Heart left ventricle (tissue), 13 donors: ENCODE measurements around the gene MPV17.

Experiments used
- CTCF ChIP-seq, 12 donors: fragments of 200-600 bp; sonication (generic) in 4 of 12; IDR thresholded peaks; one replicate each; pipeline versions ENCODE4 v1.5.0 to v1.8.0; 2018 to 2022; ENCODE audit warnings: antibody characterized with exemption in 12 of 12, mild to moderate bottlenecking in 5 of 12
- POLR2A ChIP-seq, 2 donors: fragments of 450-650 bp; IDR thresholded peaks; one replicate each; pipeline ENCODE4 v1.6.1; 2017; ENCODE audit warnings: antibody characterized with exemption in 2 of 2, mild to moderate bottlenecking in 2 of 2, moderate library complexity in 2 of 2
- donor health status: ischemic (EF 13 %, LVEDD 7.1; RV severe dilation, severe dysfunction).
- donor health status: DM: no; HTN: yes; CAD: no.
- donor health status: DM: no; HTN: no; CAD: no.
- donor health status: ischemic (EF 25% LVEDD 6.9; RV normal size, moderate dysfunction).
- donor health status: ischemic (EF 25% LVEDD 5.7; RV mildly dilated, moderate dysfunction).
- donor health status: ischemic (EF 35%, LVEDD 5.7; RV mildly dilated, moderate dysfunction).
- donor health status: nonischemic (EF 11% LVEDD 7.7; RV severe dilation, severe dysfunction).
- donor health status: DM: yes; HTN: yes; CAD: no.
- donor health status: PGD.
- donor health status: ischemic (EF 29% LVEDD 5.4; RV normal size, mild dysfunction).
- donor health status: nonischemic (EF 23%, LVEDD 6.1; RV moderate dilation, normal function).

GRCh38 chr2:27297195-27297594 lies 25.7 kb downstream of the MPV17 start:
- TF ChIP-seq POLR2A (IDR thresholded peaks at IDR 0.05) (no peak), CTCF (IDR thresholded peaks at IDR 0.05) (no peak)
